ENCODE data around the gene ARRB1.
A peak's percentile ranks its signal among the peaks of the same experiment; 100 is the strongest.

DNA sequence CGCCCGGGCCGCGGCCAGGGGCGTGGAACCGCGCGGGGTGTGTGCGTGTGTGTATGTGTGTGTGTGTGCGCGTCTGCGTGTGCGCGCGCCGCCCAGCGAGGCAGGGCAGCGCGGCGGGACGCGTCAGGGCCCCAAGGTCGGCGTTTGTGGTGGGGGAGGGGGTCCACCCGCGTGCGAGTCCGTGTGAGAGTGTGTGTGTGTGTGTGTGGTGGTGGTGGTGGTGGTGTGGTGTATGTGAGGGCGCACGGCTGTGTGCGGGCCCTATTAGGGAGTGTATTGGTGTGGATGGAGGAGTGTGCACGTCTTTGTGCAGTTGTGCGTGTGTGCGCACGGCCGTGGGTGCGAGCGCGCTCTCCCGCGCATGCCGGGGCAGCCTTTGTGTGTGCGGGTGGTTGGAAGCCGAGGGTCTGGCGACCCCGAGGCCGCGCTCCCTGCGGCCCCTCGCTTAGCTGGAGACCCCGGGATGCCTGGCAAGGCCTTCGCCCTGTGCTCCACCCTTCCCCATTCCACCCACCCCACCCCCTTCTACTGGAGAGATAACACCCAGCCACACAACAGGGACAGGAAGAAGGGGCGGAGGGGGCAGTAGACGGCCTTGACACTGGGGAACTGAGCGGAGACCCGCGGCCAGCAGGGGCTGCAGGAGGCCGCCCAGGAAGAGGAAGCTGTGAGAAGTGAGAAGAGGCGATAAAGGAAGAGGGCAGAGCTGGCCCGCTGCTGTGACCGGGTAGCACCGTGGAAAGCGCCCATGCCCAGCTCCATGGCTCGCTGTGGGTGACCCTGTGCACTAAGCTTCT, 528 bp upstream of the ARRB1 start:
- TF ChIP-seq NR2C2 (IDR thresholded peaks at IDR 0.05; ENCODE audit: borderline replicate concordance, control insufficient read depth, insufficient read length, low read depth), result no peak
- no peak for TF ChIP-seq RAD51 (IDR thresholded peaks at IDR 0.05)
- TF ChIP-seq MEF2B (IDR thresholded peaks at IDR 0.05; ENCODE audit: partially characterized antibody, poor library complexity, severe bottlenecking), result no peak
- TF ChIP-seq SP1 (IDR thresholded peaks at IDR 0.05; ENCODE audit: low read depth, low read length), result no peak
- no peak for TF ChIP-seq ATF7 (IDR thresholded peaks at IDR 0.05; ENCODE audit: low read depth)
- TF ChIP-seq, protein P1, sequence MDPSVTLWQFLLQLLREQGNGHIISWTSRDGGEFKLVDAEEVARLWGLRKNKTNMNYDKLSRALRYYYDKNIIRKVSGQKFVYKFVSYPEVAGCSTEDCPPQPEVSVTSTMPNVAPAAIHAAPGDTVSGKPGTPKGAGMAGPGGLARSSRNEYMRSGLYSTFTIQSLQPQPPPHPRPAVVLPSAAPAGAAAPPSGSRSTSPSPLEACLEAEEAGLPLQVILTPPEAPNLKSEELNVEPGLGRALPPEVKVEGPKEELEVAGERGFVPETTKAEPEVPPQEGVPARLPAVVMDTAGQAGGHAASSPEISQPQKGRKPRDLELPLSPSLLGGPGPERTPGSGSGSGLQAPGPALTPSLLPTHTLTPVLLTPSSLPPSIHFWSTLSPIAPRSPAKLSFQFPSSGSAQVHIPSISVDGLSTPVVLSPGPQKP (IDR thresholded peaks at IDR 0.05; ENCODE audit: low read depth, low read length), result no peak
- TF ChIP-seq, protein P2, sequence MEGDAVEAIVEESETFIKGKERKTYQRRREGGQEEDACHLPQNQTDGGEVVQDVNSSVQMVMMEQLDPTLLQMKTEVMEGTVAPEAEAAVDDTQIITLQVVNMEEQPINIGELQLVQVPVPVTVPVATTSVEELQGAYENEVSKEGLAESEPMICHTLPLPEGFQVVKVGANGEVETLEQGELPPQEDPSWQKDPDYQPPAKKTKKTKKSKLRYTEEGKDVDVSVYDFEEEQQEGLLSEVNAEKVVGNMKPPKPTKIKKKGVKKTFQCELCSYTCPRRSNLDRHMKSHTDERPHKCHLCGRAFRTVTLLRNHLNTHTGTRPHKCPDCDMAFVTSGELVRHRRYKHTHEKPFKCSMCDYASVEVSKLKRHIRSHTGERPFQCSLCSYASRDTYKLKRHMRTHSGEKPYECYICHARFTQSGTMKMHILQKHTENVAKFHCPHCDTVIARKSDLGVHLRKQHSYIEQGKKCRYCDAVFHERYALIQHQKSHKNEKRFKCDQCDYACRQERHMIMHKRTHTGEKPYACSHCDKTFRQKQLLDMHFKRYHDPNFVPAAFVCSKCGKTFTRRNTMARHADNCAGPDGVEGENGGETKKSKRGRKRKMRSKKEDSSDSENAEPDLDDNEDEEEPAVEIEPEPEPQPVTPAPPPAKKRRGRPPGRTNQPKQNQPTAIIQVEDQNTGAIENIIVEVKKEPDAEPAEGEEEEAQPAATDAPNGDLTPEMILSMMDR (IDR thresholded peaks at IDR 0.05 in 2 of 3, conservative IDR thresholded peaks at IDR 0.05 in 1 of 3; ENCODE audit: control insufficient read depth in 2 of 3, extremely low read depth in 1 of 3, insufficient read depth in 1 of 3, low read depth in 3 of 3, low read length in 3 of 3), result 0 out of 6 replicates have a peak, but pooled peaks of 1 of the 3 experiments have one; percentile 5
- TF ChIP-seq CHD2 (IDR thresholded peaks at IDR 0.05; ENCODE audit: borderline replicate concordance, low read depth, low read length), result no peak

Measured in GM12878 (cell line).